ENCODE results near the gene KRCC1. TPM values are rescaled to one million over a fixed set of nuclear protein-coding genes. Genes with fewer than 3 reads are reported as not detected.
"Not testable (repeated sequence)": the region's sequence is repeated elsewhere in the genome, so short reads cannot be mapped to it uniquely, and the experiment has no call there.

KRCC1 gene
- total and polyA plus RNA-seq, 4 donors: 17.2 to 31.2 (median 21.1) TPM

GRCh38 chr2:88024509-88024908 lies 31.1 kb downstream of the KRCC1 start:
- no peak for TF ChIP-seq CTCF (IDR thresholded peaks at IDR 0.05; ENCODE audit: control extremely low read depth, extremely low read depth)
- Histone ChIP-seq H3K9me3 (ENCODE audit: control insufficient read depth in 4 of 4, insufficient read depth in 3 of 4, low read length in 3 of 4) (no peaks in the 10 kb centered on the region), H3K9ac (ENCODE audit: insufficient read depth in 1 of 2, low read length in 2 of 2) (no peak overlapping the region), H3K27ac (ENCODE audit: low read depth in 1 of 2, low read length in 1 of 2) (no peak overlapping the region), H3K27me3 (ENCODE audit: control insufficient read depth in 3 of 3, insufficient read depth in 3 of 3, low read length in 2 of 3) (no peaks in the 10 kb centered on the region), H3K4me3 (no peak overlapping the region), H3K36me3 (ENCODE audit: control insufficient read depth in 4 of 4, insufficient read depth in 4 of 4, low read length in 4 of 4) (peaks cover 5 to 15% (median 11%) of the 10 kb centered on the region in 4 donors), H3K4me1 (ENCODE audit: control insufficient read depth in 5 of 5, insufficient read depth in 5 of 5, low read length in 5 of 5) (no peaks in the 10 kb centered on the region)
- ATAC-seq (ENCODE audit: insufficient read depth, low FRiP score) (no peak), DNase-seq (no peak)
- 84 to 86% methylated on average over 6 of the region's 6 CpGs for WGBS, 2 donors

GRCh38 chr2:88022669-88022921 lies 33.0 kb downstream of the KRCC1 start:
- 74 to 79% methylated on average over 5 of the region's 5 CpGs for WGBS, 2 donors
- Histone ChIP-seq H3K4me1 (ENCODE audit: control insufficient read depth in 5 of 5, insufficient read depth in 5 of 5, low read length in 5 of 5) (no peaks in the 10 kb centered on the region), H3K27ac (ENCODE audit: low read depth in 1 of 2, low read length in 1 of 2) (no peak overlapping the region), H3K36me3 (ENCODE audit: control insufficient read depth in 4 of 4, insufficient read depth in 4 of 4, low read length in 4 of 4) (peaks cover 0 to 4% (median under 1%) of the 10 kb centered on the region in 4 donors), H3K4me3 (no peak overlapping the region), H3K27me3 (ENCODE audit: control insufficient read depth in 3 of 3, insufficient read depth in 3 of 3, low read length in 2 of 3) (no peaks in the 10 kb centered on the region), H3K9ac (ENCODE audit: insufficient read depth in 1 of 2, low read length in 2 of 2) (no peak overlapping the region), H3K9me3 (ENCODE audit: control insufficient read depth in 4 of 4, insufficient read depth in 3 of 4, low read length in 3 of 4) (no peaks in the 10 kb centered on the region)
- TF ChIP-seq CTCF (IDR thresholded peaks at IDR 0.05; ENCODE audit: control extremely low read depth, extremely low read depth): no peak
- ATAC-seq (ENCODE audit: insufficient read depth, low FRiP score) (no peak), DNase-seq (no peak)

GRCh38 chr2:88019985-88020384 lies 35.6 kb downstream of the KRCC1 start:
- WGBS, 2 donors: 94 to 96% methylated on average over 3 of the region's 3 CpGs
- ATAC-seq (ENCODE audit: insufficient read depth, low FRiP score): no peak
- no peaks in the 10 kb centered on the region for H3K36me3 ChIP-seq (ENCODE audit: control insufficient read depth in 4 of 4, insufficient read depth in 4 of 4, low read length in 4 of 4)
- no peaks in the 10 kb centered on the region for H3K9me3 ChIP-seq (ENCODE audit: control insufficient read depth in 4 of 4, insufficient read depth in 3 of 4, low read length in 3 of 4)
- no peak for DNase-seq
- TF ChIP-seq CTCF (IDR thresholded peaks at IDR 0.05; ENCODE audit: control extremely low read depth, extremely low read depth): no peak
- peaks cover 0 to 9% (median 0%) of the 10 kb centered on the region in 5 donors for H3K4me1 ChIP-seq (ENCODE audit: control insufficient read depth in 5 of 5, insufficient read depth in 5 of 5, low read length in 5 of 5)
- H3K27ac ChIP-seq (ENCODE audit: low read depth in 1 of 2, low read length in 1 of 2): no peak overlapping the region
- H3K9ac ChIP-seq (ENCODE audit: insufficient read depth in 1 of 2, low read length in 2 of 2): no peak overlapping the region
- no peak overlapping the region for H3K4me3 ChIP-seq
- H3K27me3 ChIP-seq (ENCODE audit: control insufficient read depth in 3 of 3, insufficient read depth in 3 of 3, low read length in 2 of 3): no peaks in the 10 kb centered on the region

- Histone ChIP-seq H3K27ac (ENCODE audit: low read depth in 1 of 2, low read length in 1 of 2) (no peak overlapping the region), H3K4me3 (no peak overlapping the region), H3K9ac (ENCODE audit: insufficient read depth in 1 of 2, low read length in 2 of 2) (no peak overlapping the region), H3K27me3 (ENCODE audit: control insufficient read depth in 3 of 3, insufficient read depth in 3 of 3, low read length in 2 of 3) (no peaks in the 10 kb centered on the region), H3K36me3 (ENCODE audit: control insufficient read depth in 4 of 4, insufficient read depth in 4 of 4, low read length in 4 of 4) (no peaks in the 10 kb centered on the region), H3K9me3 (ENCODE audit: control insufficient read depth in 4 of 4, insufficient read depth in 3 of 4, low read length in 3 of 4) (no peaks in the 10 kb centered on the region), H3K4me1 (ENCODE audit: control insufficient read depth in 5 of 5, insufficient read depth in 5 of 5, low read length in 5 of 5) (peaks cover 0 to 9% (median 0%) of the 10 kb centered on the region in 5 donors)
- 89 to 93% methylated on average over 6 of the region's 6 CpGs for WGBS, 2 donors
- no peak for TF ChIP-seq CTCF (IDR thresholded peaks at IDR 0.05; ENCODE audit: control extremely low read depth, extremely low read depth)
- peak; percentile 47 to 69 (median 59) for DNase-seq
- ATAC-seq (ENCODE audit: insufficient read depth, low FRiP score): no peak
Measured at GRCh38 chr2:88018909-88019308, 36.7 kb downstream of the KRCC1 start.

GRCh38 chr2:88018077-88018805 lies 37.3 kb downstream of the KRCC1 start:
- H3K9me3 ChIP-seq (ENCODE audit: control insufficient read depth in 4 of 4, insufficient read depth in 3 of 4, low read length in 3 of 4); H3K27me3 ChIP-seq (ENCODE audit: control insufficient read depth in 3 of 3, insufficient read depth in 3 of 3, low read length in 2 of 3); H3K4me1 ChIP-seq (ENCODE audit: control insufficient read depth in 5 of 5, insufficient read depth in 5 of 5, low read length in 5 of 5); ATAC-seq (ENCODE audit: insufficient read depth, low FRiP score); DNase-seq; H3K36me3 ChIP-seq (ENCODE audit: control insufficient read depth in 4 of 4, insufficient read depth in 4 of 4, low read length in 4 of 4); H3K27ac ChIP-seq (ENCODE audit: low read depth in 1 of 2, low read length in 1 of 2); H3K4me3 ChIP-seq; H3K9ac ChIP-seq (ENCODE audit: insufficient read depth in 1 of 2, low read length in 2 of 2): not testable (repeated sequence)
- 86 to 93% methylated on average over 11 of the region's 11 CpGs for WGBS, 2 donors

Measured in lung (tissue), 12 donors.